ENCODE measurements around the gene HS6ST1. TPM values are rescaled to one million over a fixed set of nuclear protein-coding genes. Genes with fewer than 3 reads are reported as not detected.
"Not testable (repeated sequence)": the region's sequence is repeated elsewhere in the genome, so short reads cannot be mapped to it uniquely, and the experiment has no call there.

HS6ST1 gene
- total RNA-seq, 2 donors from 2014 or later = 2.9 to 14.5 TPM

DNA sequence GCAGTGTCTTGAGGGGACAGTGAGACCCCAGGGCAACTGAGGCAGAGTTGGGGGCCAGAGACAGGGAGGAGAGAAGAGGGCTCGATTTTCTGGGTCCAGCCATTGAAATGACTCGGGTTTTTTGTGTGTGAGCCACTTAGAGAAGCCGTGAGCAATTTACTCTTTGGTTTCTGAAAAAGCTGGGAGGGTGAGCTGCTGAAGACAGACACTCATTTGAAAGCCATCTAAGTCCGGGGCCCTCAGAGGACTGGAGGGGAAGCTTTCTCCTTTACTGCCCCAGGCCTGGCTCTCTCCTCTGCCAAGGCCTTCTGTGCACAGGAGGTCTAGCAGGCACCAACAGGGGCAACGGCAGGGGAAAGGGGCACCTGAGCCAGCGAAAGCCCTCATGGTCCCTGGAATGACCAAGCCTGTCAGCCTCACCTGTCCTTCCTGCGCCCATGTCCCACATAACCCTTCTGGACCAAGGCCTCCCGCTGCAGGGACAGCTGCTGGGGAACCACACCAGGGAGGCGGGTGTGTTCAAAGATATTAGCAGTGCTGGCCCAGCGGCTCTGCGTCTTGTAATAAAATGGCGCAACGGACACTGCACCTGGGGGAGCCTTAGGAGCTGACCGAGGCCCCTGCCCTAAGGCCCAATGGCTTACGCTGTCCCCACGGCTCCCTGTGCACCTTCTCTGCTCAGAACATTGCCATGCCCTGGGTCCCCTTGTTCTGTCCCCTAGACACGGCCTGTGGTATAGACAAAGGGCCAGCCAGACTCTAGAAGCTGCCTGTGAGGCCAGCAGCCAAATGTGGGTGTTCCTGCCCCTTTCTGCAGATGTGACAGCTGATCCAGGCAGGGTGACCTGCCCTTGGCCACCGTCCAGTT is 45.8 kb downstream of the HS6ST1 start:
- Mint-ChIP-seq H3K27ac (peak overlapping the region in 1 of 2 donors; percentile 44), H3K9me3 (peaks cover 4 to 7% of the 10 kb centered on the region in 2 donors), H3K36me3 (peaks cover 18 to 22% of the 10 kb centered on the region in 2 donors)
- DNase-seq (ENCODE audit: low spot score in 2 of 2) (peak in 1 of 2 donors; percentile 30), ATAC-seq (no peak)

DNA sequence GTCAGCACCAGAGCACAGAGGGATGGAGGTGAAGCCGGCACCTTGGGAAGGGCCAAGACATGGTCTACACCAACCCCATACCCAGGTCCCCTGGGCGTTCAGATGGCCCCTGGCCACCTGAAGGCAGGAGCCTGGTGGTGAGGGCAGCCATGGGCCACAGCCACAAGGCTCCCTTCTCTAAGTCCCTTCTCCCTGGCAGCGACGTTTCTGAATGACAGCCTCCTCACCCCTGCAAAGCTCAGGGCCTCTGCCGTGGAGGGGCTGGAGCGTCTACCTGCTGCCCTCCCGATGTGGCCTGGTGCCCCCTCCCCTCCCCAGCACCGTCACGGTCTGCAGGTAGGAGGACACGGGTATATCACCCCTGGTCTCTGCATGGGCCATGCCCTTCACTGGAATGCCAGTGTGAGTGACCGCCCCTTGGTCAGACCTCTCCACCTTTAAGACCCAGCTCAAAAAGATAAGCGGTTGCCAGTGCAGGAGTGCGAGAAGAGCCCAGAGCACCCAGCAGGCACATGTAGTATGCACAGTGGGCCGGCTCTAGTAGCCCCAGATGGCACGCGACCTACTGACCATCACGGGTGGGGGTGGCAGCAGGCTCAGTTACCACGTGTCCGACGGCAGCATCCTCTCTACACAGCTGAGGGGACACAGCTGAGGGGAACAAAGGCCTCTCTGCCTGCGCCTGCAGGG is 46.6 kb downstream of the HS6ST1 start:
- Mint-ChIP-seq H3K9me3 (peaks cover 4 to 7% of the 10 kb centered on the region in 2 donors), H3K36me3 (peaks cover 18 to 22% of the 10 kb centered on the region in 2 donors), H3K27ac (no peak overlapping the region)
- ATAC-seq (no peak), DNase-seq (ENCODE audit: low spot score in 2 of 2) (peak in 1 of 2 donors; percentile 53)

DNA sequence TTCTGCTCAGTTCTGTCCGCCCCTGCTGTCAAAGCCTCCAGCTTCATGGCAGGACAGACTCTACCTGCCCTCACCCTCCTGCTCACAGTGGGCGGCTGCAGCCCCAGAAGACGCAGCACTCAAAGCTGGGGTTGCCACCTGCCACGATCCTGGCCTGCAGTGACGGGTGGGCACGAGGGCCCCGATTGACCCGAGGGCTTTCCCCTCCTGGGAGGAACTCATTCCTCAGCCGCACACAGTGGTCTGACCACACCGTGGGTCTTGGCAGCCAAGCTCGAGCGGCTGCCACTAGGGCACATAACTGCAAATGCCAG is 47.1 kb downstream of the HS6ST1 start:
- Mint-ChIP-seq H3K36me3 (peaks cover 18 to 22% of the 10 kb centered on the region in 2 donors), H3K27ac (no peak overlapping the region), H3K9me3 (peaks cover 4 to 7% of the 10 kb centered on the region in 2 donors)
- ATAC-seq (no peak), DNase-seq (ENCODE audit: low spot score in 2 of 2) (no peak)

DNA sequence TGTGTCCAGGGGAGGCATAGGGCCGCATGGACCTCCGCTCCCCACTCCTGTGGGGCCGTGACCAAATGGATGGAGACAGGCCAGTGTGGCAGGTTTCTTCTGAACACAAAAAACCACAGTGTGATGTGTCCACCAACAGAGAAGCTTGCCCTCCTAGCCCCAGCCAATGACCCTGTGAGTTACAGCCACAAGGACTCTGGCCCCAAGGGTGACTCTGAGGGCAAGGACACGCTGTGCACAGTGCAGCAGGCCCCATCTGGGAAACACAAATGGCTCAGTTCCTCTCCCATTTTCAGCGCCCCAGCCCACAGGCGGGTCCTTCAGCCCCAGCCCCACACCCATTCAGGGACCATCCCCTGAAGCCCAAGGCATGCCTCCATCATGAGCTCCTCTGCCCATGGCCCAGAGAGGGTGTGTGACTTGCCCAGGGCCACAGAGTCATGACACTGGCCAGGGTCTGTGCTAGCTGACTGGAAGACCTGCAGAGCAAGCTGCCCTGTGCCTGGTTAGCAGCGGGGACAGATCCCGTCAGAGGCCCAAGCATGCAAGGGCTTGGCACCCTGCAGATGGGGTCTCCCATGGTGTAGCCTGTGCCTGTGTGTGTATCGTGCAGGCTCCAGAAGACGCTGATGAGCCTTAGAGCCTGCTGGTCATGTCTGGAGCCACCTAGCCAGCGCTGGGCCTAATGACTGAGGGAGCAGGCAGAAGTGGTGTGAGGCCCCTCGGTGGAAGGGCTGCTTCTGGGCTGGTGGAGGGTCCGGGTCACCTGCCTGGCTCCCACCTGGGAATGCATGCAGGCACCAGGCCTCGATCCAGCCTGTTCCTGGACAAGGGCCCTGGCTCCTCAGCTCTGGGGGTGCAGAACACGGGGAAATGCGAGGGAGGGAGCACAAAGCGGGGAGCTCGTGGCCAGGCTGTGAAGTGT is 47.7 kb downstream of the HS6ST1 start:
- peak in 1 of 2 donors; percentile 22 for ATAC-seq
- H3K36me3 Mint-ChIP-seq = peaks cover 18 to 22% of the 10 kb centered on the region in 2 donors

DNA sequence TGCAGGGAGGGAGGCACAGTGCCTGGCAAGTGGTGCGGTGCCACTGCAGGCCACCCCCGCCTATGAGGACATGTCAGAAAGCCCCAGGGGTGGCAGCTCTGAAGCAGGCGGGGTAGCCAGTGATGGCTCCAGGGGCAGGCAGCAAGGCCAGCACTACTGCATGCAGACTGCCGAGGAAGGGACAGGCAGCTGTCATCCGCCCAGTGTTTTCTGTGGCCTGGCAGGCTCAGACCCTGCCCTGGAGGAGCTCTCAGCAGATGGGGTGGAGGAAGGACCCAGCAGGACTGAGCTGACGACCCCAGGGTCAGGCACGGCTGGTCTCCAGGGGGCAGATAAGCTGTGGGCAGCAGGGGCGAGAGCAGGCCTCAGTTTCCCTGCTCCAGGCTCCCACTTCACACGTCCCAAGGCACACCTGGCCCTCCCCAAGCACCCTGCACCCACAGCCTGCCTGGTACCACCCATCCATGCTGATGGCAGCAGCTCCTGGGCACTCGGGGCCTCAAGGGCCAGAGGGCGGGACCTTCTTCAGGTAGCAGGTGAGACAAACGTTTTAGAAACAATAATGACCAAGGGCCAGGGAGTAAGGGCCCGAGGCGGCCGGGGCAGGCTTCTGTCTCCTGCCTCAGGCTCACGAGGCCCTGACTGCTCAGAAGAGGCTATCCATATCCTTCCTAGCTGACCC is 48.5 kb downstream of the HS6ST1 start:
- H3K36me3 Mint-ChIP-seq = peaks cover 12 to 19% of the 10 kb centered on the region in 2 donors

More for the DNA sequence above, 47.7 kb downstream of the HS6ST1 start:
- H3K27ac Mint-ChIP-seq = no peak overlapping the region
- H3K9me3 Mint-ChIP-seq = peaks cover 4 to 7% of the 10 kb centered on the region in 2 donors
- peak in 1 of 2 donors; percentile 52 for DNase-seq (ENCODE audit: low spot score in 2 of 2)

DNA sequence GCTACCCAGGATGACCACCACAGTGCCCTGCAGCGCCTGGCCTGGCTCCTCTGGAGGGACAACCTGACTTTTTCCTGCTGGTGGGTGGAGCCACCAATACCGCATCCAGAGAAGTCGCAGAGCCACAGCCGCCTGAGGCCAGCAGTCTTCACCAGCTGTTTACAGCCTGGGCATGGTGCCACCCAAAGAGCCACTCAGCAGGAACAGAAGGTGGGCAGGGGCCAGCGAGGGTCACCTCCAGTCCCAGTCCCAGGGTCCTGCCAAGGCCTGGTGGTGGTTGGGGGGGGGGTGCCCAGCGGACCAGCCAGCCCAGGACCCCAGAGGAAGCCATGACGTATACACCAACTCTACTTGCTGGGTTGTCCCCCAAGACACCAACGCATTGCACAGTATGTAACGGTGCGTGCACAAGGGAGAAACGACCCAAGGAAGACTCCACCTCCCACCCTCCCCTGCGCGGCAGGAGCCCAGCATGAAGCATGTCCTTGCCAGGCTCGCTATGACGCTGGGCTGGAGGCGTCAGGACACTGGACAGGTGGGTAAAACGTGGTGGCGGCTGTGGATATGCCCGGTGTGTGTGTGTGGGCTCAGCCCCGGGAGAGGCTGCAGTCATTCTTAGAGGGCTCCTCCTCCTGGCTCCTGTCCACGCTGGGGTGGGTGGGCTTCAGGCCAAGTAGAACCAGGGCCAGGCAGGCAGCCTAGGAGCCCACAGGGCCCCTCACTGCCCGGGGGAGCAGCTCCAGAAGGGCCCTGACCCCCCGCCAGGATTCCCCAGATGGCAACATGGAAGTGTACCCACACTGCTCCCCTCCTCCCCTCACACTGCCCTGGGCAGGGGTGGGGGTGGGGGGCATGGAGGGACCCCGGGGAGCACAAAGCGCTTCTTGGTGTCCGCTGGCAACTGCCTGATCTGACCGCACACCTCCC is 49.3 kb downstream of the HS6ST1 start:
- ATAC-seq (no peak), DNase-seq (ENCODE audit: low spot score in 2 of 2) (peak in 1 of 2 donors; percentile 48)
- peaks cover 2 to 6% of the 10 kb centered on the region in 2 donors for H3K9me3 Mint-ChIP-seq
- H3K36me3 Mint-ChIP-seq = peaks cover 6 to 11% of the 10 kb centered on the region in 2 donors
- no peak overlapping the region for H3K27ac Mint-ChIP-seq

More for the DNA sequence above, 48.5 kb downstream of the HS6ST1 start:
- peaks cover 4 to 7% of the 10 kb centered on the region in 2 donors for H3K9me3 Mint-ChIP-seq
- H3K27ac Mint-ChIP-seq = no peak overlapping the region
- ATAC-seq (no peak), DNase-seq (ENCODE audit: low spot score in 2 of 2) (peak in 1 of 2 donors; percentile 31)

DNA sequence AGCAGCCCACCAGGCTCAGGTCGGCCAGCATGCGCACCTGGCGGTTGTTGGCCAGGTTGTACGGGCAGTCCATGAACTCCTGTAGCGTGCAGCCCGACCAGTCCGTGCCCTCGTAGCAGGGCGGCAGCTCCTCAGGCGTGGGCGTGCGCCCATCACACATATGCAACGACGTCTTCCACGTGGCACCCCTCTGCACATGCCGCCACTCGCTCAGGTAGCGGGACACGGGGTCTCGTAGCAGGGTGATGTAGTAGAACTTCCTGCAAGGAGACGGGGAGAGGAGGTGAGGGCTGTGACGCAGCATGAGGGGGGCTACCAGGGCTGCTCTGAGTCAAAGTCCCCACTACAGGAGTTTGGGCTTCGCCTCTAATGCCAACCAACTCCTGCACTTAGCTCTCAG is 50.1 kb downstream of the HS6ST1 start:
- ATAC-seq, H3K27ac Mint-ChIP-seq, H3K36me3 Mint-ChIP-seq, H3K9me3 Mint-ChIP-seq: not testable (repeated sequence)
- DNase-seq (ENCODE audit: low spot score in 2 of 2) = peak in 1 of 2 donors; percentile 25

DNA sequence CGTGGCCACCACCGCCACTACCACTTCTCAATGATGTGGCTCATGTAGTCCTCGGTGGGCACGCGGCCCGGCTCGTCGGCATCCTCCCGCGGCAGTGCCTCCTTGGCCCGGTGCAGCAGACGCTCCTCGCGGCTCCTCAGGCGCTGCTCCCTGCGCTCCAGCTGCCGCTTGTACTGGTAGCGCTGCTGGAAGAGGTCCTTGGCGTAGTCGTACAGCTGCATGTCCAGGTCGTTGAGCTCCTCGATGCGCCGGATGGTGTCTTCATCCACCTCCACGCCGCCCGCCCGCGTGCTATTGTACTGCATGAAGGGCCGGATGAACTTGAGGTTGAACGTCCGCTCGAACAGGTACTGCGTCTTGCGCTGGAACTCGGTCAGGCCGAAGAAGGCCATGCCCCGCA is 50.5 kb downstream of the HS6ST1 start:
- not testable (repeated sequence) for H3K9me3 Mint-ChIP-seq, H3K27ac Mint-ChIP-seq, H3K36me3 Mint-ChIP-seq, ATAC-seq
- peak in 1 of 2 donors; percentile 23 for DNase-seq (ENCODE audit: low spot score in 2 of 2)

DNA sequence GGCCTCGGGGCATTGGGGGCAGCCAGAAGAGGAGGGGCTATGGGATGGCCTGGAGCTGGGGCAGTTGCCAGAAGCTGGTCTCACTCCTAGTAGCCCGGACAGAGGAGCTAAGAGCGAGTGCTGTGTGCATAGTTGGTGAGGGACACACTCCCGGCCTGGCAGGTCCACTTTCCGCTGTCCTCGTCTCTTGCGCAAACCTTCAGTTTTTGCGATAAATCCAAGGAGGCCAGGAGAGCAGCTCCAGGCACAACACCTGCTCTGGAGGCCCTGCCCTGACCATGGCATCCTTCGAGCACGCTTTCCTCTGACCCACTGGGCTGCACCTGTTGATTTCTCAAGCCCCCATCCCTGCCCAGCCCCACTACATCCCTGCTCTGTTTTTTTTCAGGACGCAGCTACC is 51.0 kb downstream of the HS6ST1 start:
- H3K9me3 Mint-ChIP-seq; H3K27ac Mint-ChIP-seq; ATAC-seq; DNase-seq (ENCODE audit: low spot score in 2 of 2); H3K36me3 Mint-ChIP-seq: not testable (repeated sequence)

DNA sequence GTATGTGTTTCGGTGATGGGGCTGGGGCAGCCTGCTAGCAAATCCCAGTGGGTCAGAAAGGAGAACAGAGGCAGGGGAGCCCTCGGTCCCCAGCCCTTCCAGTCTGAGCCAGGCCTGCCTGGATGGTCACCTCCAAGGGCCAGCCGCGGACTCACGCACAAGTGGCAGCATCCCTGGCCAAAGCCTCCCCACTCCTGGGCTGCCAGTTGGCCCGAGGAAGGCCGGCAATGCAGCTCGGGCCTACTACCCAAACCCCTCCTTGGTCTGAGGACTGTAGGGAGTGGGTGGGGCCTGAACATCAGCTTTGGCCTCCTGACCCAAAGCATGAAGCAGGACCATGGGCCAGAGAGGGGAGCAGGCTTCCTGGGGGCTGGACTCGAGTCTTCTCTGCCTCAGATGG is 51.5 kb downstream of the HS6ST1 start:
- not testable (repeated sequence) for H3K27ac Mint-ChIP-seq; H3K9me3 Mint-ChIP-seq; ATAC-seq; DNase-seq (ENCODE audit: low spot score in 2 of 2); H3K36me3 Mint-ChIP-seq

DNA sequence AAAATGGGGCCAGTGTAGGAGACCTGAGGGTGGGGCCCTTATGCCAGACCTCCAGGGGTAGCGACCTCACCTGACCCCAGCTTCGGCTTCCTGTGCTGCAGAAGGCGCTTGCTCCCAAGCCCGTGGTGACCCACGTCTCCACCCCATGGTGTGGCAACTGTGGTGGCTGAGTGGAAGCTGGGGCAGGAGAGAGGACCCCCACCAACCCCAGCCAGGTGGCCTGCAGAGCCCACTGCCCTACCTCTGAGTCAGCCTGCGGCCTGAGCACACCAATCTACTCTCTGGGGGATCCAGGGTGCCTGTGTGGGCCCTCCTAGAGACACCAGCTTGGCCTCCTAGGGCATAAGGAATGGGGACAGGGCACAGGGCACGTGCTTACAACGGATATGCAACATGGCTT is 52.2 kb downstream of the HS6ST1 start:
- not testable (repeated sequence) for H3K27ac Mint-ChIP-seq; H3K36me3 Mint-ChIP-seq; DNase-seq (ENCODE audit: low spot score in 2 of 2); ATAC-seq; H3K9me3 Mint-ChIP-seq

DNA sequence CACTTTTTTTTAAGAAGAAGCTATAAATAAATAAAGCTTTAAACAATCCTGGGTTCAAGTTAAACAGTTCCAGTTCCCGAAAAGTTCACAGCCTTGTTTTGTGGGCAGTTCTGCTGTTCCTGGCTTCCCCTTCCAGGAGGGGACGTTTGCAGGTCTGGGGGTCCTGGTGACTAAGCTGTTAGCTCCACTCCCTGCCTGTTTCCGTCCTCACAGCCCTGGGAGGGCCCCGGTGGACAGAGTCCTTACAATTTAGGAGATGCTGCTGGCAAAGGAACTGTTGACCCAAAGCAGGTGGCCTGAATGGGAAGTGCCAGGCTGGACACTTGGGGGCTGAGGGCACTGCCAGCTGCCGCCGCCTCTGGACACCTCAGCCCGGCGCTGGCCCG is 53.1 kb downstream of the HS6ST1 start:
- not testable (repeated sequence) for H3K27ac Mint-ChIP-seq, H3K36me3 Mint-ChIP-seq, ATAC-seq

DNA sequence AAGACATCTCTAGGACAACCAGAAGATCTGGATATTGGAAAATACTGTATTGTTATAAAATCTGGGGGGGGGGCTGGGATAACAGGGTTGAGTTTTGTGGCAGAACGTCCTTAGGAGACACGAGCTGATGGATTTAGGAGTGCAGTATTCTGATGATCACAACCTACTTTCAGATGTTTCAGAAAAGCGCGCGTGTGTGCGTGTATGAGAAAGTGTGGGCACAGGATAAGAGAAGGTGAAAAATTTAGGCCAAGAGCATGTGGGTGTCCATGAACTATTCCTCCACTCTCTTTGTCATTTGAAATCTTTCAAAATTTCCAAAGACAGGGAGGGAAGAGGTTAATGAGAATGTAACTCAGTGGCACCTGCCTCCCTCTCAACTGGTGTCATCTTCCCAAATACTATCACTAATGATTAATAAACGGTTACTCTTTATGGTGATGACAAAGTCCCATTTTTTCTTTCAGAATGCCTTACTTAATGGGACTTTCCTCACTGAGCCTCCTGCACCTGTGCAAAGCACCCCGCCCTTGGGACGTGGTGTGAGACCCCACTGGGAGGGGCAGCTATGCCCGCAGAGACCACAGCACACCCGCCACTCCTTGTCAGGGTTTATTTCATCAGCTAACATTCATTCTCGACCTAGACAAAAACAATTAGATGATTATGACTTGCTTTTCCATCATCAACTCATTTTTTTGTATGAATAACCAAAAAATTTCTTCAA is 53.6 kb downstream of the HS6ST1 start:
- H3K27ac Mint-ChIP-seq = no peak overlapping the region
- H3K36me3 Mint-ChIP-seq = no peaks in the 10 kb centered on the region
- DNase-seq (ENCODE audit: low spot score in 2 of 2) (no peak), ATAC-seq (no peak)
- no peaks in the 10 kb centered on the region for H3K9me3 Mint-ChIP-seq

More for the DNA sequence above, 53.1 kb downstream of the HS6ST1 start:
- H3K9me3 Mint-ChIP-seq; DNase-seq (ENCODE audit: low spot score in 2 of 2): not testable (repeated sequence)

DNA sequence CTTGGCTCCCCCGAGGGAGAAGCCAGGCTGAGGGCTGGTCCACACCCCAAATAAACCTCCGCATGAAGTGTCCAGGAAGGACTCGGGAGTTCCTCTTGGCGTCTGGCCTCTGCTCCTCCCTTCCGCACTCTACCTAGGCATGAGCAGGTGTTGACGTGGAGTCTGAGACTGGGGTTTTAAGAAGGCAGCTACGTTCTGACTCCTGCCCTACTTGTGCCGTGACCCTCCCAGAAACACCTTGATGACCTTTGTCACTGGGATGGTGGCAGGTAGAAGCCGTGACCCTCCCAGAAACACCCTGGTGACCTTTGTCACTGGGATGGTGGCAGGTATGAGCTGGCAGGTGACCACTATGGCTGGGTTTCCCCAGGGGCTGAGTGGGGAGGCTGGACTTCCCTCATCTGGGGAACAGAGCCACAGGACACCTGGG is 54.8 kb downstream of the HS6ST1 start:
- Mint-ChIP-seq H3K27ac (no peak overlapping the region), H3K9me3 (no peaks in the 10 kb centered on the region), H3K36me3 (no peaks in the 10 kb centered on the region)
- ATAC-seq = no peak
- no peak for DNase-seq (ENCODE audit: low spot score in 2 of 2)

Data from activated naive CD4-positive, alpha-beta T cell treated with anti-CD3 and anti-CD28 coated beads, Interleukin-2, amount 50 U/mL, for 72 hours (primary cell).